NCI-H345 (cell line): Measurements from ENCODE around the gene MTMR3.
"Not testable (repeated sequence)": the region's sequence is repeated elsewhere in the genome, so short reads cannot be mapped to it uniquely, and the experiment has no call there.

ENCODE experiments used
- DNase-seq: peaks from one replicate; lab custom pipeline; 2025; lab: John Stamatoyannopoulos, UW

Gene MTMR3

DNA sequence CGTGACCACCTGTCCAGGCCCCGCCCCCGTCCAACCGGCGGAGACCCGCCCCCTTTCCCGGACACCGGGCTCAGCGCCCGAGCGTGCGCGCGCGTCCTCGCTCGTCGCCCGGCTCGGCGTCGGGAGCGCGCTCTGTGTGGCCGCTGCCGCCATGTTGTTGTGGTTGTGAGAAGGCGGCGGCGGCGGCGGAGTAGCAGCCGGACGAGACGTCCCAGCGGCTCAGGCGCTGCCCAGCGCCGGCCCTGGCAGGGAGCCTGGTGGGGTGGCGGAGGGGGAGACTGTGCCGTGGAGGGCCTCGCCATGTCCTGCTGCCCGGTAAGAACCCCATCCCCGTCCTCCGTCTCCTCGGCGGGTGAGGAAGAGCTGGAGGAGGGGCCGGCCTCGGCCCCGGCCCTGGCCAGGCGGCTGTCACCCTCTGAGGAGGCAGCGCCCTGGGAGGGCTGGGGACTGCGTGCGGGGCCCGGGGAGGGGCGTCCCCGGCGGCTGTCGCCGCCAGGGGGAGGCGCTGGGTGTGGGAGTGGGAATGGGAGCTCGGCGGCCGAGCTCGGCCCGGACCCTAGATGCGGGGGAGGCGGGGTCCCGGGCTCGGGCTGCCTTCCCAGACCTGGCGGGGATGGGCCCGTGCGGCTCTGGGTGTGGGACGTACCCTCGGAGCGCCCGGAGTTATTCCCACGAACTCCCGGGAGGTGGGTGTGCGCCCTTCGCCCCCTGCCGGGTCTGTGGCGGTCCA, at the start of gene MTMR3:
Gene MTMR3, plus strand, starts transcription at position 130 of the 730 bp plus-strand sequence. CDS start 87,886 bp downstream, outside the sequence.
- DNase-seq = peak; percentile 90

DNA sequence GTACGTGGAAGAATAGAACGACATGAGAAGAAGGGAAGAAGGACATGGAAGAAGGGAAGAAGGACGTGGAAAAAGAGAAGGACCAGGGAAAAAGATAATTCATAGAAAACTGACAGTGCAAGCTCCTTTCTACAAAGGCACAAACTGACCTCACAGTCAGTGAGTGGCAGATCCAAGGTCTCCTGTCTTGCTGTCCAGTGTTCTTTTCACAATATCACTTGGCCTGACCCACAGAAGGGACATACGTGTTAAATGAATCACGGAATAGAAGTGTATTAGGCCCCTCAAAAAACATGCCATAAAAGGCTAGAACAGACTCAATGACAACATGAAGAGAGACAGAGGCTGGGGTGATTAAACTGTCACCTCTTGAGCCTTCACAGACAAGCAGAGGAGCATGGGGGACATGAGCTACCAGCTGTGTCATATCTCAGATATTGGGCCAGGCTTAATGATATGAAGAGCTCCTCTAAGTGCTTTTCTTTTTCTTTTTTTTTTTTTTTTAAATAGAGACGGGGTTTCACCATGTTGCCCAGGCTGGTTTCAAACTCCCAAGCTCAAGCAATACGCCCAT, 49.5 kb upstream of the MTMR3 start:
- DNase-seq = no peak

DNA sequence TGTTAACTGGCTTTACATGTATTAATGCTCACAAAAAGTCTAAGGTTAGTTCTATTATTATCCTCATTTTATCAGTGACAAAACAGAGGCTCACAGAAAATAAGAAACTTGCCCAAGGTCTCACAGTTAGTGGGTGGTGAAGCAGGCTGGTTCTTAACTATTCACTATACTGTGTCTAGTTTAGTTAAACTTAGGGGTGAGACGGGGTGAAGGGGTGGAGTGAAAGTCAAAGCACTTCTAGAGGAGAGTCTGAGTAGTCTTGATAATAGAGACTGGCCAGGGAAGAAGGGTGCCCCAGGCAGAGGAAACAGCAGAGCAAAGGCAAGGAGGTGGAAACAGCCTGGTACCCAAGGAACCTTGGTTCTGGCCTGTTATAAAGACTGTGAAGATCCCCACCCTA, 48.9 kb upstream of the MTMR3 start:
- DNase-seq = no peak

DNA sequence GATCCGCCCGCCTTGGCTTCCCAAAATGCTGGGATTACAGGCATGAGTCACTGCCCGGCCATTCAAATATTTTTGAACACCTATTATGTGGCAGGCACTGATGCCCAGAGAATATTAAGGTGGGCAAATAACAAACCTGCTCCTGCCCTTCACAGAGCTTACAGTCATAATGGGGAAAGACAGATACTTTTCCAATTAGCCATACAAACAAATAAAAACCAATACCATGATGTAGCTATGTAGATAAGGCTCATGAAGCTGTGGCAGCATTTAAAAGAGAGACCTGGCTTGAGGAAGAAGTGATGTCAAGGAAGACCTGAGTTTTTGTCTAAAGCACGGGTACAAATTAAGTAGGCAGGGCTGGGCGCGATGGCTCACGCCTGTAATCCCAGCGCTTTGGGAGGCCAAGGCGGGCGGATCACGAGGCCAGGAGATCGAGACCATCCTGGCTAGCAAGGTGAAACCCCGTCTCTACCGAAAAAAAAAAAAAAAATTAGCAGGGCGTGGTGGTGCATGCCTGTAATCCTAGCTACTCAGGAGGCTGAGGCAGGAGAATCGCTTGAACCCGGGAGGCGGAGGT, 46.1 kb upstream of the MTMR3 start:
- not testable (repeated sequence) for DNase-seq

DNA sequence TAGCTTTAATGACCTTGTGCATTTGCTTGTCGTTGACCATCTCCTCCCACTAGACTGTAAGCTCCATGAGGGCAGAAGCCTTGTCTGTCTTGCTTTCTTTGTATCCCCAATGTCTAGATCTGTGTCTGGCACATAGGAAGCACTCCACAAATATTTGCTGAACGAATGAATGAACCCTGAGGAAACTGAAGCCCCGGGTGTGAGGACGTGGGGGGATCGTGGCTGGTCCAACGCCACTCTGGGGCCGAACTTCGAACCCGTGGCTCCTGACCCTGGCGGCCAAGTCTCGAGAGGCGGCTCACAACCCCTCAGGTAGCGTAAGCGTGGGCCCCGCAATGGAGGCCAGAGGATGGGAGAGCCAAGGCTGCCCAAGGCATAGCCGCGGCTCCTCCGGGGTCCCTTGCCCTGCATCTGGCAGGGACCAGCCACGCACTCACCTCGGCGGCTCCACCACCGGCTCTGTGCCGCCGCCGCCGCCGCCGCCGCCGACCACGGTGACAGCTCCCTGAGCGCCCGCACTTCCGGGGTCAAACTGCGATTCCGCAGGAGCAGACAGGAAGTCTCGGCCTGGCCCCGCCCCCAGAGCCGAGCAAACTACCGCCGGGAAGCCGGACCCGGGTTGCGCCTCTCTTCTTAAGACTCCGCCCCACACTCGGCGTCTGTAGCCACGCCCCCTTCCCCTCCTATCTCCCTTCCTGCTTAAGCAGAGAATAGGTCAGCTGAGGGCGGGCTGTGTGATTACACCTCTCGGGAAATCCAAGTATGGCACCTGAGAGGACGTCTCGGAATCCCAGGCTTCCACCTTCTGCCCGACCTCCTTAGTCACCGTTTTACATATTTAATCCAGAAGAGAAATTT, 45.0 kb upstream of the MTMR3 start, which contains the start of gene ASCC2:
Gene ASCC2, minus strand, starts transcription at position 534 of the 858 bp plus-strand sequence. CDS start 5,949 bp downstream, outside the sequence.
- peak; percentile 96 for DNase-seq

DNA sequence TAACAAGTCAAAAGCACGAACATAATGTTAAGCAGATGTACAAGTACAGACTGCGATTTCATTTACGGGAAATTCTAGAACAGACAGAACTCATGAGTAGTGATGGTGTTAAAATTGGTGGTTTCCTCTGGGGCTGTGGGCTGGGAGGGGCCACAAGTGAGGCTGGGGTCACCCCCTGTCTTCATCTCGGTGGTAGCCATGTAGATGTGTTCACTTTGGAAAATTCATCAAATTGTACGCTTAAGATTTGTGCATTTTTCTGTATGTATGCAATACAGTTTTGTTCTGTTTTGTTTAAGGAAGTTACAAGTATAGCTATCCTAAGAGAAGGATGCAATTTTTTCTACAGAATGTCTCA, 44.4 kb upstream of the MTMR3 start:
- DNase-seq = no peak

DNA sequence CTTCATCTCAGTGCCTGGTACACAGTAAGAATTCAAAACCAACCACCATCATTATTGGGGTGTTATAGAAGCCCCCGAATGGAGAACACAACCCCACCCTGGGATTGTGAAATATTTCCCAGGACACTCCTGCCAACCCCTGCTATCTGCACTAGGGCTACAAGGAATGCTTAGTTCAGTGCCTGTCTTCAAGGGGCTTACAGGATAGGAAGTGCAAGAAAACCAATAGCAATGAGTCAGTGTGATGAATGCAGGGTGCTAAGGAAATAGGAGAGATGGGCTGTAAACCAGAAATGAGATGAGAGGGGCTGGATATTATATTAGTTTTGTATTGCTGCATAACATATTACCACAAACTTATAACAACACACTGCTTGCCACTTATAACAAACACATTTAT, 43.9 kb upstream of the MTMR3 start:
- no peak for DNase-seq

DNA sequence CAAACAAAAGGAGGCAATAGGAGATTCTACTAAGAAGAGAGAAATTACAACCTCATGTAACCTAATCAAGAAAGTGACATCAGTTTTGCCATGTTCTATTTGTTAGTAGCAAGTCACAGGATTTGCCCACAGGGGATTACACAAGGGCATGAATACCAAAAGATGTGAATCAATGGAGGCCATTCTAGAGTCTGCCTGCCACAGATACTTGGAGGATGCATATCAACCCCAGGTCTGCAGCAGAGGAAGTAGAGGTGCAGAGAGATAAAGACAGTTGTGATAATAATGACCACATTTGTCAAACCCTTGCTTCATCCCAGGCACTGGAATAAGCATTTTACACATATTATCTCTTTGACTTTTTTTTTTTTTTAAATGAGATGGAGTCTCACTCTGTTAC, 42.5 kb upstream of the MTMR3 start:
- DNase-seq = no peak

DNA sequence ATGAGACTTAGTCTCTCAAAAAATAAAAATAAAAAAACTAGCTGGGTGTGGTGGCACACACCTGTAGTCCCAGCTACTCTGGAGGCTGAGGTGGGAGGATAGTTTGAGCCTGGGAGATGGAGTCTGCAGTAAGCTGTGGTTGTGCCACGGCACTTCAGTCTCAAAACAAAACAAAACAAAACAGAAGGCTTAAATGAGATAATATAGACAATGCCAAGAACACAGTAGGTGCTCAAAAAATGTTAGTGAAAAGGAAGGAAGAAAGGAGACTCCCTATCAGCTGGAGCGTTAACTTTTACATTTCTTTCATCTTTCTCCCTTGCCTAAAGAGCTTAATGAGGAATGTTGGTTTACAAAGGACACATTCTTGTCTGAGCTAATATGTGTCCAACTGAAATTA, 40.8 kb upstream of the MTMR3 start:
- DNase-seq = no peak

DNA sequence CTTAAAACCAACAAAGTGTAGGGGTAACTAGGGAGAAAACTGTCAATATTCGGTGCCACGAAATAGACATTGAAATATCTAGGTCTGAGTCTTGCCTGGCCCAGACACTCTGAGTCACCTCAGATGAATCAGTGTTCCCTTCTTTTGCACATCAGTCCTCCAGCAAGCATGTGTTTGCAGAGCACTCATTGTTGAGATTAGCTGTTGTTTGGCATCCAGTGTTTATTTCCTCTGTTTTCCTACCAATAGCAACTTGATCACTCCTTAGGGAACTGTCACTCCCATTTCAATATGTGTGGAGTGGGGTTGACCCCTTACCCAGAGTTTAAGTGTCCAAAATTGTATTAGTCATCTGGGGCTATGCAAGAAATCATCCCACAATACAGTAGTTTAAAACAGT, 40.2 kb upstream of the MTMR3 start:
- no peak for DNase-seq

DNA sequence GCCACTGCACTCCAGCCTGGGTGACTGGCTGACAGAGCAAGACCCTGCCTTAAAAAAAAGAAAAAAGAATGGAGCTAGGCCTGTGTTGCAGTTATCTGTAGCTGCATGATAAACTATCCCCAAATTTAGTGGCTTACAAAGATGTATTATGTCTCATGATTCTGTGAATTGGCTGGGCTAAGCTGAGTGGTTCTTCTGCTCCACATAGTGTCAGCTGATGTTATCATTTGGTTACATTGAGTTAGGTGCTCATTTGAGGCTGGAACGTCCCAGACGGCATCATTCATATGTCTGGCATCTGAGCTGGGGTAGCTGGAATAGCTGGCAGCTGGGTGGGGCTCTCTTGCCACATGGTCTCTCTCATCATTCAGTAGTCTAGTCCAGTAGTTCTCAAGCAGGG, 36.7 kb upstream of the MTMR3 start:
- DNase-seq = no peak

DNA sequence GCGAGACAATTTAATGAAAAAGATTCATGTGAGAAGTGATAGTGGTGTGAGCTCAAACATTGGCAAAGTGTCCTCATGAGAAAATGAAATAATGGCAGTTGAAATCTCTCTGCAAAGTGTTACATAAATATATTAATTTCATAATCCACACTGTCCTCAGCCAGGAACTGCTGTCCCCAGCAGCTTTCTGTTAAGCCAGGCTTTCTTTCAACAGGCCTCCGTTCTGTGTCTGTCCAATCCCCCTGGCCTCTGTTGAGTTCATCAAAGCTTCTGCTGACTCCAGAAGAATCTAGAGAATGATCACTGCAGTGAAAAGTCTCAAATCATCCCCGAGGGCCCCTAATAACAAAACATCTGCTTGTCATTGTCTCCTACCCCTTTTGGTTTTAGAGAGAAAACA, 34.9 kb upstream of the MTMR3 start:
- DNase-seq = no peak

DNA sequence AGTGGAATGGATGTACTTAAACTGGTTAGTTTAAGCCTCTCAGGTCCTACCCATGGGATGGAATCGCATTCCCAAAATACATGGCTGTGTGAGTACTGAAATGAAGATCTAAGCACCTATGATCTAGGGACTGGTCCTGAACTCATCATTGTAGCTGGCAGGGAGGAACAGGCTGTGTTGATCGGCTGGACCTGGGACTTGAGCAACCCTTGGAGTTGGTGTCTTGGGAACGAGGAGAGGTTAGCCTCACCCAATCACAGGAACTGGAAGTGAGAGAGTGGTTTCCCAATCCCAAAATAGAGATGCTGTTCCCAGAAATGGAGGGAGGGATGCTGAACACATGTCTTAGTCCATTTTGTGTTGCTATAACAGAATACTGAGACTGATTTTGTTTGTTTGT, 28.5 kb upstream of the MTMR3 start:
- DNase-seq = no peak

DNA sequence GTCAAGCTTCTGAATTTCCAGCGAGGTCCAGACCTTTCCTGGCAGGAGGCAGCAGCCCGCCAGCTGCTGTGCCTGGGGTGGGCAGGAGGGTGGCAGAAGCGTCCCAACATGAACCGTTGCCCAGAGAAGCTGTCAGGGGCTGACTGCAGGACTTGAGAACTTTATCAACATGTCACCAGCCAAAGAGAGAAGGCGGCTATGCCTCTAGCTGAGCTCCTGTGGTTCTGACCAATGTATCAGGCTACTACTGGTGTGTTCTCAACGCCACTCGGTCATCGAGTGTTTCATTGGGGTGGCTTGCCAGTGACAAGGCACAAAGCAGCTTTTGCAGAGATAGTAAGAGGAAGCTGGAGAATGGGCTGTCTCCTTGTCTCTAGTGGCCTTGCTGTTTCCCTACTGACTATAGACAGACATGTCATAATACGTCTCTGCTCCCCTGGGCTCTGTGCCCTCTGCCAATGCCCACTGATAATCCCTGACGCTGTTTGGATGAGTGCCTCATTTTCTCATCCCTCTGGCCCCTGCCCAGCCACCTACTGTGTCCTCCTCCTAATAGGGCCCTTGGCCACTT, 27.3 kb upstream of the MTMR3 start:
- no peak for DNase-seq

DNA sequence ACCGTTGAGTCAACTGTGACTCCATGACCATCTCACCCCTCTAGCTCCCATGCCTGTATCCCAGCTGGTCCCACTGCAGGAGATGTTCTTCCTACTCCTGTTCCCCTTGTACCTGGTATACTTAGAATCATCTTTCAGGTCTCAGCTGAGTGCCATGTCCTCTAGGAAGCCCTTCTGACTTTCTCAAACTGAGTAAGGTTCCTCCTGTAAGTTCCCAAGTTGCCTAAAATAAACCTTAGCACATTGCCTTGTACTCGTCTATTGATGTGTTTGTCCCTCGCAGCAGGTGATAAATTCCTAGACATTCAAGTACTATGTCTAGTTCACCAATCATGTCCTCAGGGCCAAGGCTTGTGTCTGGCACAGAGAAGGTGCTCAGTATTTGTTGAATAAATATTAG, 26.5 kb upstream of the MTMR3 start:
- DNase-seq = no peak

DNA sequence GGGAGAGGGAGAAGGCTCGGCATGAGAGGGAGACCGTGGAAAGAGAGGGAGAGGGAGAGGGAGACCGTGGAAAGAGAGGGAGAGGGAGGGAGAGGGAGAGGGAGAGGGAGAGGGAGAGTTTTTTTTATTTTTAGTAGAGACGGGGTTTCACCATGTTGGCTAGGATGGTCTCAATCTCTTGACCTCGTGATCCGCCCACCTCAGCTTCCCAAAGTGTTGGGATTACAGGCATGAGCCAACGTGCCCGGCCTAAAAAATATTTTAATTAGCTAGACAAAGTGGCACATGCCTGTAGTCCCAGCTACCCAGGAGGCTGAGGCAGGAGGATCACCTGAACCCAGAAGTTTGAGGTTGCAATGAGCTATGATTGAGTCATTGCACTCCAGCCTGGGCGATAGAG, 23.9 kb upstream of the MTMR3 start:
- DNase-seq = not testable (repeated sequence)

DNA sequence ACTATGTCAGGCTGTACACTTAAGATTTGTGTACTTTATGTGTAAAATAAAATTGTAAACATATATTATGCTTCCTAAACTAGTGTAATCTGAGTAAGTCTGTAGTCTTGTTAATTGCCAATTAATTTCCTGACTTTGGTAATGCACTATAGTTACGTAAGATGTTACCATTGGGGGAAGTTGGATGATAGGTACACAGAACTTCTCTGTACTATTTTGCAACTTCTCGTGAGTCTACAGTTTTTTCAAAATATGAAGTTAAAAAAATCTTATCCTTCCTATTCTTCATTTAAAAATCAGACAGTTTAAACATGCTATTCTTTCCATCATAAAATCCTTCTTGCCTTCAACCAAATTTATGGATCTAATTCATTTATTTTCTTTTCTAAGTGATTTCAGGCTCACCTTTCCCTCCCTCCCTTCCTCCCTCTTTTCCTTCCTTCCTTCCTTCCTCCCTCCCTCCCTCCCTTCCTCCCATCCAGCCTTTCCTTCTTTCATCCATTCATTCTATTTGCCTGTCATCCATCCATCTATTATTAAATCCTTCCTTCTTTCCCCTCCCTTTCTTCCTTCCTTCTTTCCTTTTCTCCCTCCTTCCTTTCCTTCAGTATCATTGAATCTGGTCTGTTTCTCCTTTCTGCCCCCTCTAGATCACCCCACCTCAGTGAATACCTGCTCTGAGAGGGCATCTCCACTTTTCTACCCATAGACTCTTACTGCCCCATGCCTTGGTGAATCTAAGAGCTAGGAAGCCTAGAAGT, 22.8 kb upstream of the MTMR3 start:
- DNase-seq = no peak

DNA sequence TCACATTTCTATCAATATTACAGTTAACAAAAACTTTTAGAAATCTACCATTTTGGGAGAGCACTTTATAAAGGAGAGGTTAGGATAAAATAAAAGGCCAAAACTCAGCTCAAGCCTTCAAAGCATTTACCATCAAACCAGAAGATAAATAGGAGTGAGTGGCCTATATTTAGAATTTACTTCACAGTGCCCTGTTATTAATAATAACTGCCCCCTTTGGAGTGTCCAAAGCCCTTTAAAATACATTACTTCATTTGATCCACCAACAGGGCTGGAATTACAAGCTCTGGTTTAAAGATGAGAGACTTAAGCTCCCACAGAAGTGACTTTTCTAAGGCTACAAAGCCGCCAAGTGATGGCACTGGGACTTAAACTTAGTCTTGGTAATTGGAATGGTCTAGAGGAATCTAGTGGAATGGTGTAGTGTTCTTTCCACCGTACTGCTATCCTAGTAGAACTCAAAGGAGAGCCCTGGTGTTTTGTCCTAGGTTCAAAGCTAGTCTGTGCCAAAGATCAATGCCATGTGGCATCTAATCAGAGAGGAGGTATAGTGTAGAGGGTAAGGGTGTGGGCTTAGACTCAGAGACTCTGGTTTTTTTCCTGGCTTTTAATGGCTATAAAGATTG, 21.2 kb upstream of the MTMR3 start:
- no peak for DNase-seq

DNA sequence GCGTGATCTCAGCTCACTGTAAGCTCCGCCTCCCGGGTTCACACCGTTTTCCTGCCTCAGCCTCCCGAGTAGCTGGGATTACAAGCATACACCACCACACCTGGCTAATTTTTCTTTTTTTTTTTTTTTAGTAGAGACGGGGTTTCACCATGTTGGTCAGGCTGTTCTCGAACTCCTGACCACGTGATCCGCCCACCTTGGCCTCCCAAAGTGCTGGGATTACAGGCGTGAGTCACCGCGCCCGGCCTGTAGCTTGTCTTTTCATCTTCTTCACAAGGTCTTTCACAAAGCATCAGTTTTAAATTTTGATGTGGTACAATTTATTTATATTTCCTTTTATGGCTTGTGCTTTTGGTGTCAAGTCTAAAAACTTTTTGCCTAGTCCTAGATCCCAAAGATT, 17.4 kb upstream of the MTMR3 start:
- not testable (repeated sequence) for DNase-seq

DNA sequence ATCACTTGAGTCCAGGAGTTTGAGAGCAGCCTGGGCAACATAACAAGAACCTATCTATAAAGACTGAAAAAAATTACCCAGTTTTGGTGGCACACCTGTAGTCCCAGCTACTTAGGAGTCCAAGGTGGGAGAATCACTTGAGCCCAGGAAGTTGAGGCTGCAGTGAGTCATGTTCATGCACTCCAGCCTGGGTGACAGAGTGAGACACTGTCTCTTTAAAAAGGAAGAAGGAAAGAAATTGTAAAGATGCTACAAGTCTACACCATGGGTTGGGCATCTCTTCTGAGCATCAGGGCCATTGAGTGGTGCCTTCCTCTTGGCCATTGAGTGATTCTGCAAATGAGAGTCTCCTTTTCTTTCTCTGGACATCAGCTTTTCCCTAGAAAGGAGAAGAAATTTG, 15.7 kb upstream of the MTMR3 start:
- no peak for DNase-seq

DNA sequence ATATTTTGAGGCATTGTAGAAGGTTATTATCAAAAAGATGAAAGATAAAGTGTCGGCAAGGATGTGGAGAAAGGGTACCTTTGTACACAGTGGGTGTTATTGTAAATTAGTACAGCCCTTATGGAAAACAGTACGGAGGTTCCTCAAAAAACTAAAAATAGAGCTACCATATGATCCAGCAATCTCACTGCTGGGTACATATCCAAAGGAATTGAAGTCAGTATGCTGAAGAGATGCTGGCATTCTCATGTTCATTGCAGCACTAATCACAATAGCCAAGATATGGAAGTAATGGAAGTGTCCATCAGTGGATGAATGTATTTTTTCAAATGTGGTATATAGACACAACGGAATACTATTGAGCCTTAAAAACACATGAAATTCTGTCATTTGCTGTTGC, 15.1 kb upstream of the MTMR3 start:
- no peak for DNase-seq
